Measurements from ENCODE around the gene FAM221B. TPM values are rescaled to one million over a fixed set of nuclear protein-coding genes. Genes with fewer than 3 reads are reported as not detected.
A peak's percentile ranks its signal among the peaks of the same experiment; 100 is the strongest.

The FAM221B gene
- total RNA-seq, 1 donor from 2014 or later: 1.1 TPM

GRCh38 chr9:35845824-35846771, 17.6 kb upstream of the FAM221B start:
- Mint-ChIP-seq H3K9me3 (no peaks in the 10 kb centered on the region), H3K4me3 (peak overlapping the region; percentile 80), H3K4me1 (ENCODE audit: unreplicated experiment) (peaks cover 11% of the 10 kb centered on the region), H3K27me3 (no peaks in the 10 kb centered on the region), H3K36me3 (peaks cover 3% of the 10 kb centered on the region), H3K27ac (peak overlapping the region; percentile 79)
- no peak for TF ChIP-seq CTCF (conservative IDR thresholded peaks at IDR 0.05)
- no peak for DNase-seq (ENCODE audit: extremely low spot score, unreplicated experiment)

GRCh38 chr9:35844628-35845270, 16.2 kb upstream of the FAM221B start:
- peaks cover 3% of the 10 kb centered on the region for H3K36me3 Mint-ChIP-seq
- H3K27ac Mint-ChIP-seq: peak overlapping the region; percentile 2
- no peak overlapping the region for H3K4me3 Mint-ChIP-seq
- H3K27me3 Mint-ChIP-seq: no peaks in the 10 kb centered on the region
- peaks cover 15% of the 10 kb centered on the region for H3K4me1 Mint-ChIP-seq (ENCODE audit: unreplicated experiment)
- DNase-seq (ENCODE audit: extremely low spot score, unreplicated experiment): no peak
- TF ChIP-seq CTCF (conservative IDR thresholded peaks at IDR 0.05): no peak
- no peaks in the 10 kb centered on the region for H3K9me3 Mint-ChIP-seq

GRCh38 chr9:35842795-35843194, 14.3 kb upstream of the FAM221B start:
- H3K4me3 Mint-ChIP-seq: no peak overlapping the region
- H3K4me1 Mint-ChIP-seq (ENCODE audit: unreplicated experiment): peaks cover 15% of the 10 kb centered on the region
- H3K9me3 Mint-ChIP-seq: no peaks in the 10 kb centered on the region
- no peak for DNase-seq (ENCODE audit: extremely low spot score, unreplicated experiment)
- no peaks in the 10 kb centered on the region for H3K36me3 Mint-ChIP-seq
- TF ChIP-seq CTCF (conservative IDR thresholded peaks at IDR 0.05): no peak
- no peaks in the 10 kb centered on the region for H3K27me3 Mint-ChIP-seq
- H3K27ac Mint-ChIP-seq: no peak overlapping the region

GRCh38 chr9:35842020-35842745, 13.7 kb upstream of the FAM221B start:
- peaks cover 15% of the 10 kb centered on the region for H3K4me1 Mint-ChIP-seq (ENCODE audit: unreplicated experiment)
- no peaks in the 10 kb centered on the region for H3K9me3 Mint-ChIP-seq
- H3K4me3 Mint-ChIP-seq: no peak overlapping the region
- no peak for TF ChIP-seq CTCF (conservative IDR thresholded peaks at IDR 0.05)
- H3K27me3 Mint-ChIP-seq: no peaks in the 10 kb centered on the region
- no peak overlapping the region for H3K27ac Mint-ChIP-seq
- DNase-seq (ENCODE audit: extremely low spot score, unreplicated experiment): no peak
- H3K36me3 Mint-ChIP-seq: peaks cover under 1% of the 10 kb centered on the region

GRCh38 chr9:35841645-35841900, 13.0 kb upstream of the FAM221B start:
- peaks cover 4% of the 10 kb centered on the region for H3K36me3 Mint-ChIP-seq
- no peak for TF ChIP-seq CTCF (conservative IDR thresholded peaks at IDR 0.05)
- no peak overlapping the region for H3K27ac Mint-ChIP-seq
- H3K9me3 Mint-ChIP-seq: no peaks in the 10 kb centered on the region
- no peaks in the 10 kb centered on the region for H3K27me3 Mint-ChIP-seq
- DNase-seq (ENCODE audit: extremely low spot score, unreplicated experiment): no peak
- H3K4me1 Mint-ChIP-seq (ENCODE audit: unreplicated experiment): peaks cover 15% of the 10 kb centered on the region
- no peak overlapping the region for H3K4me3 Mint-ChIP-seq

All from type B pancreatic cell (in vitro differentiated cells).